ENCODE results near the gene PATJ.

PATJ gene

GRCh38 chr1:62092110-62092509, 349.8 kb downstream of the PATJ start:
- Histone ChIP-seq H3K4me3 (replicated peaks; ENCODE audit: insufficient read depth, low read length) (no peak overlapping the region), H3K27ac (replicated peaks) (no peak overlapping the region), H3K27me3 (ENCODE audit: insufficient read depth, poor library complexity, severe bottlenecking) (no peaks in the 10 kb centered on the region)
- DNase-seq (ENCODE audit: low read depth in 1 of 2, low spot score in 1 of 2): no peak
- no peak for TF ChIP-seq GABPA (IDR thresholded peaks at IDR 0.05; ENCODE audit: low read depth)
- TF ChIP-seq, protein P1, sequence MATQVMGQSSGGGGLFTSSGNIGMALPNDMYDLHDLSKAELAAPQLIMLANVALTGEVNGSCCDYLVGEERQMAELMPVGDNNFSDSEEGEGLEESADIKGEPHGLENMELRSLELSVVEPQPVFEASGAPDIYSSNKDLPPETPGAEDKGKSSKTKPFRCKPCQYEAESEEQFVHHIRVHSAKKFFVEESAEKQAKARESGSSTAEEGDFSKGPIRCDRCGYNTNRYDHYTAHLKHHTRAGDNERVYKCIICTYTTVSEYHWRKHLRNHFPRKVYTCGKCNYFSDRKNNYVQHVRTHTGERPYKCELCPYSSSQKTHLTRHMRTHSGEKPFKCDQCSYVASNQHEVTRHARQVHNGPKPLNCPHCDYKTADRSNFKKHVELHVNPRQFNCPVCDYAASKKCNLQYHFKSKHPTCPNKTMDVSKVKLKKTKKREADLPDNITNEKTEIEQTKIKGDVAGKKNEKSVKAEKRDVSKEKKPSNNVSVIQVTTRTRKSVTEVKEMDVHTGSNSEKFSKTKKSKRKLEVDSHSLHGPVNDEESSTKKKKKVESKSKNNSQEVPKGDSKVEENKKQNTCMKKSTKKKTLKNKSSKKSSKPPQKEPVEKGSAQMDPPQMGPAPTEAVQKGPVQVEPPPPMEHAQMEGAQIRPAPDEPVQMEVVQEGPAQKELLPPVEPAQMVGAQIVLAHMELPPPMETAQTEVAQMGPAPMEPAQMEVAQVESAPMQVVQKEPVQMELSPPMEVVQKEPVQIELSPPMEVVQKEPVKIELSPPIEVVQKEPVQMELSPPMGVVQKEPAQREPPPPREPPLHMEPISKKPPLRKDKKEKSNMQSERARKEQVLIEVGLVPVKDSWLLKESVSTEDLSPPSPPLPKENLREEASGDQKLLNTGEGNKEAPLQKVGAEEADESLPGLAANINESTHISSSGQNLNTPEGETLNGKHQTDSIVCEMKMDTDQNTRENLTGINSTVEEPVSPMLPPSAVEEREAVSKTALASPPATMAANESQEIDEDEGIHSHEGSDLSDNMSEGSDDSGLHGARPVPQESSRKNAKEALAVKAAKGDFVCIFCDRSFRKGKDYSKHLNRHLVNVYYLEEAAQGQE (IDR thresholded peaks at IDR 0.05; ENCODE audit: insufficient replicate concordance, low read depth): no peak
- TF ChIP-seq, protein P2, sequence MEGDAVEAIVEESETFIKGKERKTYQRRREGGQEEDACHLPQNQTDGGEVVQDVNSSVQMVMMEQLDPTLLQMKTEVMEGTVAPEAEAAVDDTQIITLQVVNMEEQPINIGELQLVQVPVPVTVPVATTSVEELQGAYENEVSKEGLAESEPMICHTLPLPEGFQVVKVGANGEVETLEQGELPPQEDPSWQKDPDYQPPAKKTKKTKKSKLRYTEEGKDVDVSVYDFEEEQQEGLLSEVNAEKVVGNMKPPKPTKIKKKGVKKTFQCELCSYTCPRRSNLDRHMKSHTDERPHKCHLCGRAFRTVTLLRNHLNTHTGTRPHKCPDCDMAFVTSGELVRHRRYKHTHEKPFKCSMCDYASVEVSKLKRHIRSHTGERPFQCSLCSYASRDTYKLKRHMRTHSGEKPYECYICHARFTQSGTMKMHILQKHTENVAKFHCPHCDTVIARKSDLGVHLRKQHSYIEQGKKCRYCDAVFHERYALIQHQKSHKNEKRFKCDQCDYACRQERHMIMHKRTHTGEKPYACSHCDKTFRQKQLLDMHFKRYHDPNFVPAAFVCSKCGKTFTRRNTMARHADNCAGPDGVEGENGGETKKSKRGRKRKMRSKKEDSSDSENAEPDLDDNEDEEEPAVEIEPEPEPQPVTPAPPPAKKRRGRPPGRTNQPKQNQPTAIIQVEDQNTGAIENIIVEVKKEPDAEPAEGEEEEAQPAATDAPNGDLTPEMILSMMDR (IDR thresholded peaks at IDR 0.05; ENCODE audit: insufficient read depth, low read length): no peak
- no peak for TF ChIP-seq SPI1 (IDR thresholded peaks at IDR 0.05; ENCODE audit: borderline replicate concordance, low read depth)
- no peak for TF ChIP-seq POLR2AphosphoS5 (IDR thresholded peaks at IDR 0.05; ENCODE audit: low read depth)

DNA sequence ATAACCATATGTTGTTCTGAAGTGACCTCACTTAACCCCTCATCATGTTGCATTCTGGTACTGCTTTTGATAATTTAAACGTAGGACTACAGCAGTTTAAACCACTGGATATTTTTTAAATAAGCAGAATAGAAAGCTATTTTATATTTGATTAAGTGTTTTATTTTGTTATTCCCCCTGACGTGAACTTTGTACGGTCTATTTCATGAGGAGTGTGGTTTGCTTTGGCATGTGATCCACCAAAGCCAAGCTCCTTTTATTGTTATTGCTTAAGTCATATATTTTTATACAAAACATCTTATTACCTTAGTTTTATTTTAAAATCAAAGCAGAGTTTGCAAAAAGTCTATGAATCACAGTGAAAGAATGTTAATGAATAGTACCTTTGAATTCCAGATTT, 351.0 kb downstream of the PATJ start:
- TF ChIP-seq POLR2AphosphoS5 (IDR thresholded peaks at IDR 0.05; ENCODE audit: low read depth): no peak
- no peak for TF ChIP-seq GABPA (IDR thresholded peaks at IDR 0.05; ENCODE audit: low read depth)
- TF ChIP-seq, protein P1 (IDR thresholded peaks at IDR 0.05; ENCODE audit: insufficient replicate concordance, low read depth): no peak
- TF ChIP-seq, protein P2 (IDR thresholded peaks at IDR 0.05; ENCODE audit: insufficient read depth, low read length): no peak
- no peak for TF ChIP-seq SPI1 (IDR thresholded peaks at IDR 0.05; ENCODE audit: borderline replicate concordance, low read depth)
- no peak for DNase-seq (ENCODE audit: low read depth in 1 of 2, low spot score in 1 of 2)
- H3K27ac ChIP-seq (replicated peaks): no peak overlapping the region
- H3K4me3 ChIP-seq (replicated peaks; ENCODE audit: insufficient read depth, low read length): no peak overlapping the region
- no peaks in the 10 kb centered on the region for H3K27me3 ChIP-seq (ENCODE audit: insufficient read depth, poor library complexity, severe bottlenecking)

DNA sequence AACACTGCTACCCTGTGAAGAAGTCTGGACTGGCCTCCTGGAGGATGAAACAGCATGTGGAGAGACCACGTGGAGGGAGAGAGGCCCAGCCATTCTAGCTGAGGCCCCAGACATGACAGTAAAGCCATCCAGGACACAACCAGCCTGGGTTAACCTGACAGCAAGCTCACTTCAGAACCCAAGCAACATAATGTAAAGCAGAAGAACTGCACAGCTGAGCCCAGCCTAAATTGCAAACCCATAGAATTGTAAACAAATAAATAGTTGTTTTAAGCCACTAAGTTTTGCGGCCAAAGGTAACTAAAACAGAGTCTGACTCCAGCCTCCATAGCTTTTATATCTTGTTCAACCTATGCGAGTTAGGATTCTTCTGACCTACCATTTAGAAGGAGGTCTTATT, 355.2 kb downstream of the PATJ start:
- no peak for DNase-seq (ENCODE audit: low read depth in 1 of 2, low spot score in 1 of 2)
- no peak for TF ChIP-seq POLR2AphosphoS5 (IDR thresholded peaks at IDR 0.05; ENCODE audit: low read depth)
- TF ChIP-seq, protein P1 (IDR thresholded peaks at IDR 0.05; ENCODE audit: insufficient replicate concordance, low read depth): no peak
- no peak for TF ChIP-seq GABPA (IDR thresholded peaks at IDR 0.05; ENCODE audit: low read depth)
- TF ChIP-seq, protein P2 (IDR thresholded peaks at IDR 0.05; ENCODE audit: insufficient read depth, low read length): no peak
- no peak for TF ChIP-seq SPI1 (IDR thresholded peaks at IDR 0.05; ENCODE audit: borderline replicate concordance, low read depth)
- Histone ChIP-seq H3K4me3 (replicated peaks; ENCODE audit: insufficient read depth, low read length) (no peak overlapping the region), H3K27ac (replicated peaks) (no peak overlapping the region), H3K27me3 (ENCODE audit: insufficient read depth, poor library complexity, severe bottlenecking) (no peaks in the 10 kb centered on the region)

Measured in HL-60 (cell line).